GM23338 (cell line): Measurements from ENCODE around the gene FOXM1. TPM values are rescaled to one million over a fixed set of nuclear protein-coding genes. Genes with fewer than 3 reads are reported as not detected.

Experiments
- ATAC-seq: fragments of 200-7000 bp; cut with Tn5 transposase; 3 replicates; pipeline ENCODE4 v1.9.1; 2020
- DNase-seq: peaks from one replicate; pipeline ENCODE4 v3.0.0-alpha.2; 2015; ENCODE audit warnings: low spot score
- H2AFZ ChIP-seq: fragments of 200-600 bp; sonication (generic); 2 replicates; pipeline ENCODE4 v1.8.0; 2016; ENCODE audit warnings: antibody characterized with exemption, mild to moderate bottlenecking, moderate library complexity
- H3F3A ChIP-seq: fragments of 200-600 bp; sonication (generic); replicated peaks from 2 replicates; pipeline ENCODE4 v1.8.0; 2017; ENCODE audit warnings: antibody characterized with exemption, mixed run types, low read depth
- H3K27ac ChIP-seq: fragments of 200-600 bp; sonication (generic); 2 replicates; pipeline ENCODE4 v1.6.1; 2016; ENCODE audit warnings: low read depth
- H3K27me3 ChIP-seq: fragments of 200-600 bp; sonication (generic); 2 replicates; pipeline ENCODE4 v1.8.0; 2016; ENCODE audit warnings: mild to moderate bottlenecking, mixed run types, moderate library complexity; ENCODE audit not compliant: insufficient read depth
- H3K36me3 ChIP-seq: fragments of 200-600 bp; sonication (generic); 2 replicates; pipeline ENCODE4 v1.8.0; 2016; ENCODE audit warnings: mild to moderate bottlenecking; ENCODE audit not compliant: insufficient read depth
- H3K4me1 ChIP-seq: fragments of 200-600 bp; sonication (generic); 2 replicates; pipeline ENCODE4 v1.8.0; 2016; ENCODE audit warnings: mild to moderate bottlenecking, moderate library complexity; ENCODE audit not compliant: insufficient read depth
- H3K4me2 ChIP-seq: fragments of 200-600 bp; sonication (generic); 2 replicates; pipeline ENCODE4 v1.7.1; 2017; ENCODE audit warnings: mixed run types
- H3K4me3 ChIP-seq: fragments of 200-600 bp; sonication (generic); 2 replicates; pipeline ENCODE4 v1.6.1; 2016; ENCODE audit warnings: mixed run types
- H3K79me2 ChIP-seq: fragments of 200-600 bp; sonication (generic); replicated peaks from 2 replicates; pipeline ENCODE4 v1.8.0; 2017; ENCODE audit warnings: mild to moderate bottlenecking; ENCODE audit not compliant: insufficient read depth
- H3K9me2 ChIP-seq: fragments of 200-600 bp; sonication (generic); 2 replicates; pipeline ENCODE4 v1.8.0; 2017; ENCODE audit not compliant: insufficient read depth
- H4K20me1 ChIP-seq: fragments of 200-600 bp; sonication (generic); replicated peaks from 2 replicates; pipeline ENCODE4 v1.8.0; 2017; ENCODE audit warnings: mild to moderate bottlenecking; ENCODE audit not compliant: insufficient read depth
- H3K27ac Mint-ChIP-seq: 2 replicates; pipeline ENCODE4 v1.8.0; 2020; ENCODE audit warnings: inconsistent platforms, mild to moderate bottlenecking, moderate library complexity, mixed read lengths
- H3K27me3 Mint-ChIP-seq: 3 replicates; pipeline ENCODE4 v1.8.0; 2022; ENCODE audit warnings: low read depth, mild to moderate bottlenecking, moderate library complexity, mixed read lengths, inconsistent platforms; ENCODE audit not compliant: insufficient read depth, poor library complexity
- H3K36me3 Mint-ChIP-seq: 3 replicates; pipeline ENCODE4 v1.8.0; 2021; ENCODE audit warnings: low read depth, mild to moderate bottlenecking, inconsistent platforms, moderate library complexity, mixed read lengths
- H3K4me1 Mint-ChIP-seq: 3 replicates; pipeline ENCODE4 v1.8.0; 2020; ENCODE audit warnings: mild to moderate bottlenecking, inconsistent platforms, mixed read lengths
- H3K4me3 Mint-ChIP-seq: 3 replicates; pipeline ENCODE4 v1.8.0; 2021; ENCODE audit warnings: moderate library complexity, mild to moderate bottlenecking, inconsistent platforms, mixed read lengths
- H3K9me3 Mint-ChIP-seq: 3 replicates; pipeline ENCODE4 v1.8.0; 2020; ENCODE audit warnings: moderate library complexity, mild to moderate bottlenecking, inconsistent platforms, mixed read lengths
- CREB1 ChIP-seq: fragments of 250-450 bp; sonication (Bioruptor Pico); IDR thresholded peaks from 2 replicates; pipeline ENCODE4 v1.5.0; 2020; ENCODE audit warnings: low read depth, mild to moderate bottlenecking, moderate library complexity
- CTCF ChIP-seq, 2 experiments: fragments of 200-600 bp in 1 of 2; sonication (generic) in 1 of 2; conservative IDR thresholded peaks; 2 replicates each; pipeline versions ENCODE4 v1.5.1 to v1.6.1; 2016 to 2017; ENCODE audit warnings: antibody characterized with exemption in 2 of 2, low read depth in 2 of 2, mild to moderate bottlenecking in 2 of 2, moderate library complexity in 1 of 2
- EZH2phosphoT487 ChIP-seq: fragments of 200-600 bp; sonication (generic); IDR thresholded peaks from one replicate; pipeline ENCODE4 v1.8.1; 2018; ENCODE audit warnings: antibody characterized with exemption; ENCODE audit not compliant: unreplicated experiment
- JUNB ChIP-seq: IDR thresholded peaks from one replicate; pipeline ENCODE4 v1.6.1; 2016; ENCODE audit warnings: antibody characterized with exemption; ENCODE audit not compliant: unreplicated experiment
- NANOG ChIP-seq: IDR thresholded peaks from 2 replicates; pipeline ENCODE4 v1.6.1; 2016; ENCODE audit warnings: antibody characterized with exemption, borderline replicate concordance
- POLR2AphosphoS5 ChIP-seq: IDR thresholded peaks from 2 replicates; pipeline ENCODE4 v1.6.1; 2016; ENCODE audit warnings: antibody characterized with exemption, low read depth
- REST ChIP-seq: IDR thresholded peaks from one replicate; pipeline ENCODE4 v1.6.1; 2018; ENCODE audit warnings: antibody characterized with exemption; ENCODE audit not compliant: unreplicated experiment
- STAT1 ChIP-seq: IDR thresholded peaks from one replicate; pipeline ENCODE4 v1.6.1; 2016; ENCODE audit warnings: antibody characterized with exemption; ENCODE audit not compliant: unreplicated experiment
- ZNF114 ChIP-seq: fragments of 250-450 bp; sonication (Bioruptor Pico); IDR thresholded peaks from 2 replicates; pipeline ENCODE4 v1.5.0; 2020; ENCODE audit warnings: mild to moderate bottlenecking, moderate library complexity
- ZNF331 ChIP-seq: fragments of 250-450 bp; sonication (Bioruptor Pico); IDR thresholded peaks from 2 replicates; pipeline ENCODE4 v1.5.0; 2020; ENCODE audit warnings: low read depth, mild to moderate bottlenecking, moderate library complexity
- ZNF462 ChIP-seq: fragments of 250-450 bp; sonication (Bioruptor Pico); IDR thresholded peaks from 2 replicates; pipeline ENCODE4 v1.5.0; 2020; ENCODE audit warnings: mild to moderate bottlenecking, moderate library complexity
- polyA plus RNA-seq: library from polyadenylated mRNA; unstranded; fragments of >200 nt; fragmentation: Nextera tagmentation; extraction: Ambion mirVana; gene quantifications from 2 replicates; pipeline ENCODE4 v1.2.1, GENCODE V29; 2016
- total RNA-seq: library from RNA; depleted of rRNA; stranded (reverse); fragments of >200 nt; shearing (Covaris generic); gene quantifications from 2 replicates; pipeline ENCODE4 v1.2.3, GENCODE V29; 2014

The FOXM1 gene
- total and polyA plus RNA-seq, 2 experiments from 2014 or later, result 31.0 to 98.1 TPM

- Histone ChIP-seq H4K20me1 (peaks cover 9% of the 10 kb centered on the region; the same call in 1 of the 2 replicates), H3K79me2 (no peaks in the 10 kb centered on the region), H3K27me3 (no peaks in the 10 kb centered on the region), H3F3A (0 out of 2 replicates have a peak, but pooled peaks cover 7% of the 10 kb centered on the region), H3K4me1 (peaks cover 8% of the 10 kb centered on the region; the same call in 1 of the 2 replicates), H3K4me2 (no peak overlapping the region), H3K4me3 (no peak overlapping the region), H3K27ac (no peak overlapping the region), H3K36me3 (peaks cover 22% of the 10 kb centered on the region), H2AFZ (no peak overlapping the region), H3K9me2 (no peaks in the 10 kb centered on the region)
- TF ChIP-seq CREB1 (CRISPR knock-in tag), result no peak
- no peak for ATAC-seq
- Mint-ChIP-seq H3K27me3 (peaks cover 26% of the 10 kb centered on the region), H3K9me3 (no peaks in the 10 kb centered on the region), H3K4me1 (peaks cover 18% of the 10 kb centered on the region), H3K4me3 (no peak overlapping the region), H3K36me3 (peaks cover 44% of the 10 kb centered on the region), H3K27ac (no peak overlapping the region; the same call in 1 of the 2 replicates)
- DNase-seq, result no peak
These were observed 19.4 kb downstream of the FOXM1 start for GRCh38 chr12:2857576-2857975.

- Histone ChIP-seq H3K4me2 (0 out of 2 replicates have a peak within 1 kb of the TSS, but pooled peaks have one; percentile 57), H3K4me3 (no peak within 1 kb of the TSS), H3K4me1 (peaks cover 8% of the 10 kb centered on the region; the same call in 1 of the 2 replicates), H3K79me2 (no peaks in the 10 kb centered on the region), H3K27me3 (no peaks in the 10 kb centered on the region), H2AFZ (no peak within 1 kb of the TSS), H3F3A (0 out of 2 replicates have a peak, but pooled peaks cover 7% of the 10 kb centered on the region), H3K9me2 (no peaks in the 10 kb centered on the region), H3K27ac (no peak within 1 kb of the TSS), H3K36me3 (peaks cover 22% of the 10 kb centered on the region), H4K20me1 (peaks cover 9% of the 10 kb centered on the region; the same call in 1 of the 2 replicates)
- H3K36me3 Mint-ChIP-seq, result peaks cover 42% of the 10 kb centered on the region
- peak within 1 kb of the TSS; percentile 44; the same call in 1 of the 2 replicates for H3K27ac Mint-ChIP-seq
- no peak within 1 kb of the TSS for H3K4me3 Mint-ChIP-seq
- ATAC-seq, result peak; percentile 53
- H3K9me3 Mint-ChIP-seq, result no peaks in the 10 kb centered on the region
- peaks cover 26% of the 10 kb centered on the region for H3K27me3 Mint-ChIP-seq
- peaks cover 18% of the 10 kb centered on the region for H3K4me1 Mint-ChIP-seq
- TF ChIP-seq ZNF331 (CRISPR knock-in tag), result no peak
- no peak for TF ChIP-seq STAT1
- no peak for TF ChIP-seq REST
- TF ChIP-seq NANOG, result no peak
- TF ChIP-seq POLR2AphosphoS5, result no peak; the same call in none of the 2 replicates
- no peak for TF ChIP-seq ZNF114 (CRISPR knock-in tag)
- TF ChIP-seq ZNF462 (CRISPR knock-in tag), result no peak
- TF ChIP-seq JUNB, result no peak
- TF ChIP-seq EZH2phosphoT487, result no peak
- TF ChIP-seq CTCF (conservative IDR thresholded peaks at IDR 0.05; ENCODE audit: low read depth in 2 of 2), result no peak
- peak; percentile 87 for DNase-seq
These were observed 19.9 kb downstream of the FOXM1 start, which contains the start of gene TEX52 for GRCh38 chr12:2857021-2857431. TEX52 (minus strand) TSS chr12:2857039; CDS start chr12:2857026, 13 bp downstream.
